Measurements from ENCODE around the gene NCOA7. TPM values are rescaled to one million over a fixed set of nuclear protein-coding genes. Genes with fewer than 3 reads are reported as not detected.

Gene NCOA7
- total and polyA plus RNA-seq, 9 donors = 5.5 to 9.1 (median 6.1) TPM

DNA sequence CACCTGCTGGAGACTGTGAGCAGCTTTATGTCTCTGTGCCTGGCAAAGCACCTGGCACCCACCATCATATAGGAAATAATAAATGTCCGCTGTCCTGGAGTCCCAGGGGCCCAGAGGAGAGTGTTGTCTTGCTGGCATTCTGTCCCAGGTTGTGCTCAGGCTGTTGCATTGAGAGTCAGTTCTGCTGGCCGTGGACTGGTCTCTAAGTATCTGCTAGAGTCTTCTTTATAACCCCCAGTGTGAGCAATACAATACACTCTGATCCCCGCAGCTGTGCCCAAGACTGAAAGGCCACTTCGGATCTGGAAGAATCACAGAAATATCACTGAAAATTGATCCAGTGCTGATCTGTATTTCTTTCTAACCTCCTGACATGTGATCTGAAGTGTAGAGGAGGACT, 127.5 kb downstream of the NCOA7 start:
- H3K9me3 ChIP-seq (replicated peaks; ENCODE audit: control insufficient read depth, low read depth, low read length) = no peaks in the 10 kb centered on the region
- no peak for DNase-seq
- no peaks in the 10 kb centered on the region for H3K27me3 ChIP-seq (ENCODE audit: control insufficient read depth, insufficient read depth, low read length)
- WGBS (ENCODE audit: insufficient coverage) = no CpG with 5 or more reads among the region's 4 CpGs
- peaks cover 6% of the 10 kb centered on the region for H3K4me1 ChIP-seq (ENCODE audit: control insufficient read depth, insufficient read depth, low read length)
- peak overlapping the region; percentile 45 for H3K27ac ChIP-seq (ENCODE audit: low read length)
- H3K36me3 ChIP-seq (ENCODE audit: control insufficient read depth, insufficient read depth, low read length) = peaks cover 11% of the 10 kb centered on the region
- H3K4me3 ChIP-seq (ENCODE audit: low read length) = no peak overlapping the region

DNA sequence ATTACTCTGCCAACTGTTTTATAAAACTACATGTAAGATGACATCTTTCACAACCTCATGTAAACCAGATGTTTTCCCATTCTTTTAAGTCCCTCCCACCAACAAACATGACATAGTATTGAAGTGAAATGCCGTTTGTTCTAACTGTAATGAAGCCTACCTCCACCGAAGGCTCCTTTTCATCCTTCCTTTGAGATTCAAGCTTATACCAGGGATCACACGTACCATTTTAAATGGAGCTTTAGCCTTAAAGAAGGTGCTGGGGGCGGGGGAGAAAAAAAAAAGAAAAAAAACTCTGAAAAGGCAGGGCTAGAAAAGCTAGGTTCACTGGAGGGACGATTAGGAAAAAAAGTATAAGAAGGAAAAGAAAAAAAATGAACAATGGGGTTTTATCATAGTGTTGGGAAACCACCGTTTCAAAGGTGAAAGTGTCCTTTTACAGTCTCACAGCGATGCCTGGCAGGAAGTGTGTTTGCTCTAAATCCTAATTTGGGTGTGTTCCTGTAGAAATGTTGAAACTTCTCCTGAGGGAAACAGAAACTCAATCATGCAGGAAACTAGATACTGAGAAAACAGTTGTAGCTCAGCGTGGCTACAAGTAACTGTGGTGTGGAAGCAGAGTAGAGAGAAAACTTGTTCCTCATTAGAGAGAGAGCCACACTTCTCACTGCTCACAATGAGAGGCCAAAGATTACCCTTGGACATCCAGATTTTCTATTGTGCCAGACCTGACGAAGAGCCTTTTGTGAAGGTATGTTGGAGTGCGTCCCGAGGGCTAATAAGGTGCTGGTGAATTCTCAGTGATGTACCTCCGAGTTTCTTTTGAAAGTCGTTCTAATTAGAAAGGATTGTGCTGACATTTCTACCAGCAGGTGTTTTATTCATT, 128.2 kb downstream of the NCOA7 start:
- 17% methylated on average over 6 of the region's 13 CpGs for WGBS (ENCODE audit: insufficient coverage)
- Histone ChIP-seq H3K9me3 (replicated peaks; ENCODE audit: control insufficient read depth, low read depth, low read length) (no peaks in the 10 kb centered on the region), H3K4me3 (ENCODE audit: low read length) (peak overlapping the region; percentile 4), H3K36me3 (ENCODE audit: control insufficient read depth, insufficient read depth, low read length) (peaks cover 11% of the 10 kb centered on the region), H3K27ac (ENCODE audit: low read length) (peak overlapping the region; percentile 60), H3K4me1 (ENCODE audit: control insufficient read depth, insufficient read depth, low read length) (peaks cover 6% of the 10 kb centered on the region), H3K27me3 (ENCODE audit: control insufficient read depth, insufficient read depth, low read length) (no peaks in the 10 kb centered on the region)
- DNase-seq = peak; percentile 90

DNA sequence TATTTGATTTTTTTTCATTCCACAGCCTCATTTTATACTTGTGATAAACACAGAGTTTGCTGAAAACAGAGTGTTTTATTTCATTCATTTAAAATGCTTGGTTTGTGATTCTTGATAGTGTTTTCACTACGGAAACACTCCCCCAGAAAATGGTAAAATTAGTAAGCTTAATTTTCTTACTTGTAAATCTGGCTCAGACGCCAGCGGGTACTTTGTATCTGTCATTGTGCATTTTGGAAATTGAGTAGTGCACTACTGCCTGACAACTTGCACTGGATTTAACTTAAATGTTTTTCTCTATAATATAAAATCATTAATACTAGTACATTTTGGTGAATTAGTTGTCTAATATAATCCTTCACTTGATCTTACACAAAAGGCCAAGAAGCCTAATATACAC, 128.9 kb downstream of the NCOA7 start:
- H3K4me3 ChIP-seq (ENCODE audit: low read length) = no peak overlapping the region
- no peaks in the 10 kb centered on the region for H3K9me3 ChIP-seq (replicated peaks; ENCODE audit: control insufficient read depth, low read depth, low read length)
- peaks cover 6% of the 10 kb centered on the region for H3K4me1 ChIP-seq (ENCODE audit: control insufficient read depth, insufficient read depth, low read length)
- H3K27ac ChIP-seq (ENCODE audit: low read length) = peak overlapping the region; percentile 60
- no CpG with 5 or more reads among the region's 3 CpGs for WGBS (ENCODE audit: insufficient coverage)
- DNase-seq = no peak
- peaks cover 11% of the 10 kb centered on the region for H3K36me3 ChIP-seq (ENCODE audit: control insufficient read depth, insufficient read depth, low read length)
- no peaks in the 10 kb centered on the region for H3K27me3 ChIP-seq (ENCODE audit: control insufficient read depth, insufficient read depth, low read length)

DNA sequence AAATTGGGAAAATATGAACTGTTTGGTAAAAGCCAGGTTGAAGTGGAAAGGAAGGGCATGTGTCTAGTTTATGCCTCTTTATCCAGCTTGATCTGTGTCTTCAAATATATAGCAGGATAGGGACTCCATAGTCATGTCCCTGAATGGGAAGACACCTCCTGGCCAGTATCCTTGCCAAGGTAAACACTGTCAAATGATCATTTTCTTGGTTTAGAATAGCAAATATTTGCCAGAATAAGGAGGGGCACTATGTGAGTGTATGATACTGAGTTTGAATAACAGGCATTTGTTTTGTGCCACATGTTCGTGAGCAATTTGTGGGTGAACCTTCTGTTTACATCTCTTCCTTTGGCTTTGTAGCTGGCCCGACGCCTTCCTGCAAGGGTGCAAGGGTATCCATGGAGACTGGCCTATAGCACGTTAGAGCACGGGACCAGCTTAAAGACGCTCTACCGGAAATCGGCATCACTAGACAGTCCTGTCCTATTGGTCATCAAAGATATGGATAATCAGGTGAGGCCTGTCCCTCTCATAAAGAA, 131.6 kb downstream of the NCOA7 start:
- no peak overlapping the region for H3K27ac ChIP-seq (ENCODE audit: low read length)
- H3K27me3 ChIP-seq (ENCODE audit: control insufficient read depth, insufficient read depth, low read length) = no peaks in the 10 kb centered on the region
- H3K4me1 ChIP-seq (ENCODE audit: control insufficient read depth, insufficient read depth, low read length) = peaks cover 6% of the 10 kb centered on the region
- H3K9me3 ChIP-seq (replicated peaks; ENCODE audit: control insufficient read depth, low read depth, low read length) = no peaks in the 10 kb centered on the region
- peaks cover 11% of the 10 kb centered on the region for H3K36me3 ChIP-seq (ENCODE audit: control insufficient read depth, insufficient read depth, low read length)
- H3K4me3 ChIP-seq (ENCODE audit: low read length) = no peak overlapping the region
- WGBS (ENCODE audit: insufficient coverage) = 97% methylated on average over 8 of the region's 8 CpGs
- no peak for DNase-seq

DNA sequence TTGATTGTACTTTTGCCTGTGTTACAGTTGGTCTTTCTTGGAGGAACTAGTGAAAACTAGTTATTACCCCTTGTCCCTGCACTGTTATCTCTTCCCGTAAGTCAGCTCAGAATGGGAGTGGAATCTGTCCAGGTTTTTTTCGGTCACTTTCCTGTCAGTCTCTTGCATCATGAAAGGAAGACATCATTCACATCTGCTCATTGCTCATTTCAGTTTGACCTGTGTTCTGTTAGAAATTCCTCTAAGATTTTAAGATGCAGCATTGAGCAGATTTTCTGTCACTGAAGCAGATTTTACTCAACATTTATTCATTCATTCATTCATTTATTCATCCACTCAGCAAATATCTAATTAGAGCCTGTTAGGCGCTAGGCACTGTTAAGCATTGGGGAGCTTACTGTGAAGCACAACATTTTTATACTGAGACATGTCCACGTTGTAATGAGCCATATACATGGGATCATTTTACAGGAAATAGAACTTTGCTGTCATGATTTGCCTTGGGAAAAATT, 132.7 kb downstream of the NCOA7 start:
- Histone ChIP-seq H3K27me3 (ENCODE audit: control insufficient read depth, insufficient read depth, low read length) (no peaks in the 10 kb centered on the region), H3K4me3 (ENCODE audit: low read length) (no peak overlapping the region), H3K27ac (ENCODE audit: low read length) (no peak overlapping the region), H3K36me3 (ENCODE audit: control insufficient read depth, insufficient read depth, low read length) (peaks cover 11% of the 10 kb centered on the region), H3K9me3 (replicated peaks; ENCODE audit: control insufficient read depth, low read depth, low read length) (no peaks in the 10 kb centered on the region), H3K4me1 (ENCODE audit: control insufficient read depth, insufficient read depth, low read length) (peaks cover 3% of the 10 kb centered on the region)
- DNase-seq = no peak
- no CpG with 5 or more reads among the region's 4 CpGs for WGBS (ENCODE audit: insufficient coverage)

DNA sequence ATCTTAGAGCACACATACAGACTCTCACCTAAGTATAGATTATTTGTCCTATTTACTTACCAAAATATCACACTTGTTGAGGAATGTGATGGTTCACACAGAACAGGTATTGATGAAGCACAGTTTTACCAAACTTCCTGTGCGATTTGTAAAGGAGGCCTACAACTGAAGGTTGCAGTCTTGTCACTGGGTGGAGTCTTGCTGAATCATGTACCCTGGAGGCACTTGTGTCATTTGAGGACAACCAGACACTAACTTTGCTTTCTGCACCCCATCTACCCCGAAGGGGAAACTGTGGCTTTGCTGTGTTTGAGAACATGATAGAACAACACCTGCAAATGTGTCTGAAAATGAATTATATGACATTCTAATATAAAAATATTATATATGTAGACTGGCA, 133.4 kb downstream of the NCOA7 start:
- Histone ChIP-seq H3K36me3 (ENCODE audit: control insufficient read depth, insufficient read depth, low read length) (peaks cover 11% of the 10 kb centered on the region), H3K4me1 (ENCODE audit: control insufficient read depth, insufficient read depth, low read length) (peaks cover 2% of the 10 kb centered on the region), H3K9me3 (replicated peaks; ENCODE audit: control insufficient read depth, low read depth, low read length) (no peaks in the 10 kb centered on the region), H3K27ac (ENCODE audit: low read length) (no peak overlapping the region), H3K27me3 (ENCODE audit: control insufficient read depth, insufficient read depth, low read length) (no peaks in the 10 kb centered on the region), H3K4me3 (ENCODE audit: low read length) (no peak overlapping the region)
- no peak for DNase-seq
- WGBS (ENCODE audit: insufficient coverage) = 100% methylated on average over 1 of the region's 2 CpGs

DNA sequence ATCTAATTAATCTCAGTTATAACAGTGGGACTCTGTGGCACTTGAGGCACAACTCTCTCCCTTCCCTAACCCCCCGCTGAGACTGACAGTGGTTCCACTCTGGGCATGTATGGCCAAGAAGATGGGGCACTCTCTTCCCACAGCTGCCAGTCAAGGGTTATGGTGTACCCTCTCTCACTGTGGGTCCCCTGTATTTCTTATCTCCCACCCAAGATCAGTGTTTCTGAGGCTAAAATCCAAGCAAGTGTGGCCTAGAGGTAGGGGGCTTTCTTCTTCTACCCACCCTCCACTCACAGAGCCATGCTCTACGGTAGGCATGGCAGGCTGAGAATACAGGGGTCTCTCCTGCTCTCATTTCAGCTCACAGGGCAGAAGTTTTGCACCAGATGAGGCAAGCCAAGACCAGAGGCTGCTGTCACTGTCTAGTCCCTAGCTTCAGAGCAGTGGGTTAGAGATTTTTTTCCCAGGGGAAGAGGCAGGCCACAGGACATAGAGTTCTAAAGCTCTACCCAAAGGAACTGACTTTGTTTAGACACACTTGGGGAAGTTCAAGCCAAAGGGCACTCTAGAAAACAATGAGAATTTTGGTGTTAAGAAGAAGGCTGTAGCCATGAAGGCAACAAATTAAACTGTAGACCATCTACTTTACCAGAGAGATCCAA, 134.1 kb downstream of the NCOA7 start:
- Histone ChIP-seq H3K36me3 (ENCODE audit: control insufficient read depth, insufficient read depth, low read length) (peaks cover 11% of the 10 kb centered on the region), H3K27ac (ENCODE audit: low read length) (no peak overlapping the region), H3K27me3 (ENCODE audit: control insufficient read depth, insufficient read depth, low read length) (no peaks in the 10 kb centered on the region), H3K4me3 (ENCODE audit: low read length) (no peak overlapping the region), H3K4me1 (ENCODE audit: control insufficient read depth, insufficient read depth, low read length) (no peaks in the 10 kb centered on the region), H3K9me3 (replicated peaks; ENCODE audit: control insufficient read depth, low read depth, low read length) (no peaks in the 10 kb centered on the region)
- DNase-seq = no peak
- 80% methylated on average over 1 of the region's 2 CpGs for WGBS (ENCODE audit: insufficient coverage)

DNA sequence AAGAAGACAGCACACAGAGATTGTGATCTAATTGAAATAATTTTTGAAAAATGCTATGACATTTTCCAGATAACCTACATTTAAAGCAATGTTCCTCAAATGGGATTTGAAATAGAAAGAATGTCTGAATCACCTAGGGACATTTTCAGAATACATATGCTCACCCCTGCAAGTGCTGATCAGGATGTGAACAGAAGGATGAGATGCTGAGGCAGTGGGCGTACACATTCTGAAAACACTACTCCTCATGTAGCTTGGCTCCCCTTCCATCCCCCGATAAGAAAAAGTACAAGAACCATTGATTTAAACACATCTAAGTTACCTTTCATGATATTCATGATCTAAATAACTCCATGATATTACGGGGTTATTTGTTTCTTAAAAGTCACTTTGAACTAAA, 136.0 kb downstream of the NCOA7 start:
- Histone ChIP-seq H3K27ac (ENCODE audit: low read length) (no peak overlapping the region), H3K4me3 (ENCODE audit: low read length) (no peak overlapping the region), H3K4me1 (ENCODE audit: control insufficient read depth, insufficient read depth, low read length) (no peaks in the 10 kb centered on the region), H3K36me3 (ENCODE audit: control insufficient read depth, insufficient read depth, low read length) (peaks cover 4% of the 10 kb centered on the region), H3K27me3 (ENCODE audit: control insufficient read depth, insufficient read depth, low read length) (no peaks in the 10 kb centered on the region), H3K9me3 (replicated peaks; ENCODE audit: control insufficient read depth, low read depth, low read length) (no peaks in the 10 kb centered on the region)
- DNase-seq = no peak
- no CpG with 5 or more reads among the region's 3 CpGs for WGBS (ENCODE audit: insufficient coverage)

DNA sequence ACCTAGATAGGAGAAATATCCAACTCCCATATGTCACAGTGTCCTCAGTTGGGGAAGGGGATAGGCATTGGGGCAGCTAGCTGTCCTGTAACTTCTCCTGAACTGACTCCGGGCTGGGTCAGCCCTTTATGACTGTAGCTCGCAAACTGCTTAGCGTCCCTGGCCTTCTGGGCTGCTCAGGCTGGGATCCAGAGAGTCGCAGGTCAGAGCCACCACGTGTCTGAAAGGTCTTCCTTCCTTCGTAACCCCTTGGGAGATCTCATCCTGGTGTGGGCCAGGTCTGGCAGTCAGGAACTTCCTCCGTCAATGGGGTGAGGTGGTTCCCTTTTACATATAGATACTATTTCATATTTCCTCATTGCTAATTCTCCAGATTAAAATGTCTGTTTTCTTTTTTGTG, 137.0 kb downstream of the NCOA7 start:
- Histone ChIP-seq H3K36me3 (ENCODE audit: control insufficient read depth, insufficient read depth, low read length) (peaks cover 2% of the 10 kb centered on the region), H3K9me3 (replicated peaks; ENCODE audit: control insufficient read depth, low read depth, low read length) (no peaks in the 10 kb centered on the region), H3K27ac (ENCODE audit: low read length) (no peak overlapping the region), H3K4me3 (ENCODE audit: low read length) (no peak overlapping the region), H3K4me1 (ENCODE audit: control insufficient read depth, insufficient read depth, low read length) (no peaks in the 10 kb centered on the region), H3K27me3 (ENCODE audit: control insufficient read depth, insufficient read depth, low read length) (no peaks in the 10 kb centered on the region)
- 46% methylated on average over 6 of the region's 7 CpGs for WGBS (ENCODE audit: insufficient coverage)
- no peak for DNase-seq

DNA sequence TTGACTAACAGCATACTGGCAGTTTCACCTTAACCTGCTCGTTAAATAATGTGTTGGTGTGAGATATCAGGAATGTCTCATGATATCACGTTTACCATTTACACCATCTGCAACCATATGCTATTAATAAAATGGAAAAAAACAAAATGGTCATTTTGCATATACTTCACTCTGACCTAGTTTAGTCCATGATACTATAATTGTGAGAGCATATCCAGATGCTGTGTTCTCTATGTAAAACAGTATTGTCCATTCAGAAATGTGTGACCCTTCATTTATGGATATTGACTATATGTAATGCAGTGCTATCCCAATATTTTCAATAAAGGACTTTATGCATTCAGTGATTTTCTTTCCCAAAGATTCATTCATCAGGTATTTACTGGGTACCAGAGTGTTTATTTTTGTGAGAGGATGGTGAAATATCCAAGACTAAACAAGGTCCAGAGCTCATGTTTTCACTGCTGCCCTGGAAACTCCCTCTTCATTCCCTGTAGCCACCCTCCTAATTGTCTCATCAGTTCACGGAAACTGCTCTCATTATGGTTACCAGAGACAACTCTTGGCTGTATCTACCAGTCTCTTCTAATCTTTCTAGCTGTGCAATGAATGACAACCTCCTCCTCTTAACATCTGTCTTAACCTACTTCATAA, 140.1 kb downstream of the NCOA7 start:
- Histone ChIP-seq H3K4me1 (ENCODE audit: control insufficient read depth, insufficient read depth, low read length) (no peaks in the 10 kb centered on the region), H3K36me3 (ENCODE audit: control insufficient read depth, insufficient read depth, low read length) (no peaks in the 10 kb centered on the region), H3K4me3 (ENCODE audit: low read length) (no peak overlapping the region), H3K27me3 (ENCODE audit: control insufficient read depth, insufficient read depth, low read length) (no peaks in the 10 kb centered on the region), H3K27ac (ENCODE audit: low read length) (no peak overlapping the region), H3K9me3 (replicated peaks; ENCODE audit: control insufficient read depth, low read depth, low read length) (no peaks in the 10 kb centered on the region)
- WGBS (ENCODE audit: insufficient coverage) = 91% methylated on average over 1 of the region's 3 CpGs
- no peak for DNase-seq

Measured in muscle of leg (tissue), 11 donors.